Measurements from ENCODE around the gene FAM76B.
"Not testable (repeated sequence)": the region's sequence is repeated elsewhere in the genome, so short reads cannot be mapped to it uniquely, and the experiment has no call there.

Gene FAM76B

DNA sequence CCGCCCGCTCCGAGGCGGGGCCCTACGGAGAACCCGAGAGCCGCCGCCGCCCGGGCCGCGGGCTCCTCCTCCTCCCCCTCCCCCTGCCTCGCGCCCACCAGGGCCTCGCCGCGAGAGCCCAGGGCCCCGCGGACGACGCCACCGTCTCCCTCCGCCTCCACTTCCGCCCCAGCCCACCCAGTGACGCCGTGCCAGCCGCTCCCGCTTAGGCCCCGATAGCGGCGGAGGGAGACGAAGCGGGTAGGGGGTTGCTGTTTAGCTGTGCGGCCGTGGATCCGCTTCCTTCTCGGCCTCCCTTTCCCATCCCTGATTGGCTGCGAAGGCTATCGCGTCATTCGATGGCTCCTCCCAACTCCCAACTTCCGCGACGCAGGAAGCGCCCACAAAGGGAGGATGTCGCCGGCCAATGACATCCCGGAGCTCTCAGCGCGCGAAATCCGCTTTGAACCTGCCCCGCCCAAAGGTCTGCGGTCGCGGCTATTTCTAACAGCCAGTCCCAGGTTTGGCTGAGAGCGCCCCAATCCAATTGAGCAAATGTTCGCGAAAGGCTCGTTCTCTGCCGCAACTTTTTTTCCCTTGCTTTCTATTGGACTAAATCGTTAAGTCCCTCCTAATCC lies at the start of gene FAM76B:
Gene FAM76B (minus strand): TSS at position 277 of the 617 bp plus-strand sequence. CDS start 304 bp downstream, outside the sequence.
- peak; percentile 97 for DNase-seq (ENCODE audit: low read depth)

DNA sequence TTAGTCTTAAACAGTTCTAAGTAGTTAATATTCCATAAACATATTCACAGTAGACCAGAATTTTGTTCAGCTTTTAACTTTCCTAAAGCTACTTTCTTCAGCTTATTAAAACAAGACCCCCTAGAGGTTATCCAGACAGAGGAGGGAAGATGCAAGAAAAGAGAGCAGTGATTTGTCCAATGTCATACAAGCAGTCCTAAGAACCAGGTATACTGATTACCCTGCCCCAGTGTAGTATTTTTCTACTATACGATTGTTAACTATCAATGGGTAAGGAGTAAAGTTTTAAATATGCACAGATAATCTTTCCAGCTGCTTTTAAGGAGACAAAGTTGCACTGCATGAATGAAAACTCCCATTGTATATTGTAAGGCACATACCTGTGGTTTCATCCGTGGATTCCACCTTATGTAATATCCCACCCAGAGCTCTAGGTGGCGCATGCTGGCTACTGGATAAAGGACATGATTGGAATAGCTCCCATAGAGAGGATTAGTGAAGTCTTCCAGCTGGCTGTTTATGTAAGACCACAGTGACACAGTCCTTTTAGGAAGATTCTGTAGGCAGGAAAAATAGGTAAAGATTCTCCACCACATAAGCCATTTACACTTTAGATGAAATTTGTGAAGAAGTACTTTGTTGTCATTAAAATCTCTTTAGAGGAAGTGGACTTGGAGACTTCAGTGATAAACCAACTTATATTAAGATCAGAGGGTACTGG lies 46.3 kb upstream of the FAM76B start:
- DNase-seq (ENCODE audit: low read depth) = peak; percentile 20

DNA sequence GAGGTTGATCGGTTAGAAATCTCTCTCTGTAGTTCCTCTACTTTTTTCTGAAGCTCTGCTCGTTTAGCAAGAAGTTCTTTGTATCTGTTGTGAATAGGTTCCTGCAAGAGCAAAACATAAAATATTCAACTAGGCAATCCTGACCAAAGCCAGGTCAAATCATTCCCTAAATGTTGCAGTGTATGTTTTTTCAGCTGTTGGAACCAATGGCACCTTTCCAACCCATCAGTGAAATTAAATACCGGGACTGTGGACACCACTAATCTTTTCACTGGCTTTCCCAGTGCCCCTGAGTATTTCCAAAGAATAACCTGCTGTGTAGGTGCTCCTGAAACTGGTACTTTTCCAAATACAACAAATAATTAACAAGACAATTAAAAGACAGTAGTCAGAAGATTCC lies 45.8 kb upstream of the FAM76B start:
- DNase-seq (ENCODE audit: low read depth) = no peak

DNA sequence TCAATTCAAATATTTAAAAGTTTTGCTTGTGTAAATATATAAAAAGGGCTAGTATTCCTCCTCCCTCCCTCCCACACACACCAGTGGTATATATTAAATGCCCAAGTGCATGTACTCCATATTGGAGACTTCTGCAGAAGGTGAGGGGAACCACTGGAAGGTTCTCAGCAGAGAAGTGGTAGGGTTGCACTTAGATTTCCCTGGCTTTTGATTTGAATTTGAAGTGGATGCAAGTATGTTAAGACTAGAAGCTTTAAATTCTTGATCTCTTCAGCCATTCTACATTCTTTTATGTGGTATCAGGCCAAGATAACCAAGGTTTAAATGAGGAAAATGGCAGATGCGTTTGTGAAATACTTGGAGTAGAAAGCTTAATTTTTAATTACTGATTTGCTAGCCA lies 43.8 kb upstream of the FAM76B start:
- no peak for DNase-seq (ENCODE audit: low read depth)

DNA sequence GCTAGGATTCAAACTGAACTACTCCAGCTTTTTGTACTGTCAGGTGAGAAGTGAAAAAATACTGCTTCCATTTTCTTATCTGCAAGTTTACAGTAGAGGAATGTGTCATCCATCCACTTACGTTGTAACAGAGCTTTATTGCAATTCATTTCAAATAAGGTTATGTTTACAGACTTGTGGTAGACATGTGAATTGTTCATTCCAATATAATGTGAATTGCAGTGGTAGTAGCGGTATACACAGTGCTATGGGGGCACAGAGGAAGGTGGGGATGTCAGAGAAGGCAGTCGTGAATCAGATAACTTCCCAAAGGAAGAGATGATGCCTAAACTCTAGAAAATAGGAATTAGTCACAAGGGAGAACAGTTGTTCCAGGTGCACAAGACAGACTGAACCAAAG lies 43.2 kb upstream of the FAM76B start:
- DNase-seq (ENCODE audit: low read depth) = no peak

DNA sequence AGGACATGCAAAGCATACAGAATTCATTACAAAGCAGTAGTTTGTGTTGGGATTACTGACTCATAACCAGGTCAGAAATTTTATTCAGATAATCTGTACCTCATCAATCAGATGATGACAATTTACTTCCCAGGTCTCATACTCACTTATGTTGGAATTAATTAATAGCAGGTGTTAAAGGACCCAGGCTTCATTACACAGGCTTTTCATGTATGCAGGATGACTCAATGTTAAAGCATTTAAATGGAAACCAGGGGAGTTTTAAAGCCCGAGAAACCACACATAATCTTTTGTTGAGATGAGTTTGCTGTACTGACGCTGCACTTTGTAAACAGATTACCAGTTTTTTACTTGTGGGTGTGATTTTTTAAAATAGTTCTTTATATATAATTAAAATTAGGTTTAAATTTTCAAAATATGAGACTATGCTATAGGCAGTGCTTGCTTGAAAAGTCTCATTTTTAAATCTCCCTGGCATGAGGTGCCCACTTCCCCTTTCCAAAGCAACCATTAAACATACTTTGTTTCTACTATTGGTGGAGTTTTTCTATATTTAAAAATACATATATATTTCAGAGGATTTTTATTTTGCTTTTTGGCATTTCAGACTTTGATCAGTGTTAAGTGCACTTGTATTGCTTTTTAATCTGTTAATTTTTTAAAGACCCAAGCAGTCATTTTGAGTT lies 41.8 kb upstream of the FAM76B start:
- DNase-seq (ENCODE audit: low read depth) = no peak

DNA sequence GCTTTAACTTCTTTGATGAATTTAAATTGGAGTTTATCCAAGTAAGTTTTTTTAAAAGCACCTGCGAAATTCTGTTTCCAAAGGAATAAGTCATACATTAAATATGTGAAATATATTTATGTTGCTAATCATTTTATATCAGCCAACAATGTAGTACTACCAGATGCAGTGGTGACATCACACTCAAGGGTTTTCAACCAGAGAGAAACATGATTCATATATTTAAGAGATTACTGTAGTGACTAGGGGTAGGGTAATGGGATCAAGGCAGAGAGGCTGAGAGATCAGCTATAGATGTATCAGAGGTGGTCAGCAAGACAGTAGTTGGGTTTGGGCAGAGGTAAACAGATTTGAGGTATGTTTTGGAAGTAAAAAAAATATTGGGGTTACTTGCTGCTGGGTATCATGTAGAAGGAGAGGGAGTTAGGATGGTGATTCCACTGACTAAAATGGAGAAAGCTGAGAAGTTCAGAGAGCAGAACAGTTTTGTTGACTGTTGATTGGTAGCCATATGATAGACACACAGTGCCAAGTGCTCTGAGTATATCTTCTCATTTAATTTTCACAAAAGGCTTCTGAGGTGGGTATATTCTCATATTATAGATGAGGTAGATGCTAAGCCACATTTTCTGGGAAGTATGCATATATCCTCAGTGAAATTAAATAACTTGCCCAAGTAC lies 40.1 kb upstream of the FAM76B start:
- DNase-seq (ENCODE audit: low read depth) = no peak

DNA sequence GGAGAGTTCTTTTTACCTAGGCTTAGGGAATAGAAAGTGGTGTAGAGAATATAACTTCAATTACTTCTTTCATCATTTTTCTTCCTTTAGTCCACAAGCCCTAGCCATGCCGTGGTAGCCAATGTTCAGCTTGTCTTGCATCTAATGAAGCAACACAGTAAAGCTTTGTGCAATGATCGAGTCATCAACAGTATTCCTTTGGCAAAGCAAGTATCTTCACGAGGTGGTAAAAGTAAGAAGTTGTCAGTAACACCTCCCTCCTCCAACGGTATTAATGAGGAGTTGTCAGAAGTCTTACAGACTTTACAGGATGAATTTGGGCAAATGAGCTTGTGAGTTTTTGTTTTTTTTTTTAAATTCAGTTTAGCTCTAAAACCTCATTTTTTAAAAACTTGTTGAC lies 38.1 kb upstream of the FAM76B start:
- no peak for DNase-seq (ENCODE audit: low read depth)

DNA sequence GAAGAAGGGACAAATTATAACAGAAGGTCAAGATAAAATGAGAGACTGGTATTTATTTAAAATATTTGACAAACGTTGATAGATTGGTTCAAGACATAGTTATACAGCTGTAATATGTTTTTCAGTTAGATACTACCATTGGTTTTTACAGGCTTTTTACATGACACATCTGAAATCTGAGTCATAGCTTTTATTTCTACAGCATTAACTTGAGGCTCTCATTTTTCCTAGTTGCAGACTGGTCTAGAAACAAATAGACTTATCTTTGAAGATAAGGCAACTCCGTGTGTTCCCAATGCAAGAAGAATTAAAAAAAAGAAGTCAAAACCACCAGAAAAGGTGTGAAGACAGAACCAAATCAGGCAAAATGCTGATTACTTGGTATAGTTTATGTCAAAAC lies 32.1 kb upstream of the FAM76B start:
- DNase-seq (ENCODE audit: low read depth) = no peak

DNA sequence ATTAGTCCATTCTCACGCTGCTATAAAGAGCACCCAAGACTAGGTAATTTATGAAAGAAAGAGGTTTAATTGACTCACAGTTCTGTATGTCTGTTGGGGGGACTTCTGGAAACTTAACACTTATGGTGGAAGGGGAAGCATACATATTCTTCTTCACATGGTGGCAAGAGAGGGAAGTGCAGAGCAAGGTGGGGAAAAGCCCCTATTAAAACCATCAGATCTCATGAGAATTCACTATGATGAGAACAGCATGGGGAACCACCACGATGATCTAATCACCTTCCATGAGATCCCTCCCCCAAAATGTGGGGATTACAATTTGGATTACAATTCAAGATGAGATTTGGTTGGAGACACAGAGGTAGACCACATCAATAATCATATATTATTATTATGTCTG lies 26.5 kb upstream of the FAM76B start:
- DNase-seq (ENCODE audit: low read depth) = no peak

DNA sequence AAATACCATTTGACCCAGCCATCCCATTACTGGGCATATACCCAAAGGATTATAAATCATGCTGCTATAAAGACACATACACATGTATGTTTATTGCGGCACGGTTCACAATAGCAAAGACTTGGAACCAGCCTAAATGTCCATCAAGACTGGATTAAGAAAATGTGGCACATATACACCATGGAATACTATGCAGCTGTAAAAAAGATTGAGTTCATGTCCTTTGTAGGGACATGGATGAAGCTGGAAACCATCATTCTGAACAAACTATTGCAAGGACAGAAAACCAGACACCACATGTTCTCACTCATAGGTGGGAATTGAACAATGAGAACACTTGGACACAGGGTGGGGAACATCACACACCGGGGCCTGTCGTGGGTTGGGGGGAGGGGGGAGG lies 21.5 kb upstream of the FAM76B start:
- not testable (repeated sequence) for DNase-seq (ENCODE audit: low read depth)

DNA sequence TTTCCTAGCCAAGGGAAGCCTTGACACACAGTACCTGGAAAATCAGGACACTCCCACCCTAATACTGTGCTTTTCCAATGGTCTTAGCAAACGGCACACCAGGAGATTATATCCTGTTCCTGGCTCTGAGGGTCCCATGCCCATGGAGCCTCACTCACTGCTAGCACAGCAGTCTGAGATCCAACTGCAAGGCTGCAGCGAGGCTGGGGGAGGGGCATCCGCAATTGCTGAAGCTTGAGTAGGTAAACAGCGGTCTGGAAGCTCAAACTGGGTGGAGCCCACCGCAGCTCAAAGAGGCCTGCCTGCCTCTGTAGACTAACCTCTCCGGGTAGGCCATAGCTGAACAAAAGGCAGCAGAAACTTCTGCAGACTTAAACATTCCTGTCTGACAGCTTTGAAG lies 16.9 kb upstream of the FAM76B start:
- not testable (repeated sequence) for DNase-seq (ENCODE audit: low read depth)

DNA sequence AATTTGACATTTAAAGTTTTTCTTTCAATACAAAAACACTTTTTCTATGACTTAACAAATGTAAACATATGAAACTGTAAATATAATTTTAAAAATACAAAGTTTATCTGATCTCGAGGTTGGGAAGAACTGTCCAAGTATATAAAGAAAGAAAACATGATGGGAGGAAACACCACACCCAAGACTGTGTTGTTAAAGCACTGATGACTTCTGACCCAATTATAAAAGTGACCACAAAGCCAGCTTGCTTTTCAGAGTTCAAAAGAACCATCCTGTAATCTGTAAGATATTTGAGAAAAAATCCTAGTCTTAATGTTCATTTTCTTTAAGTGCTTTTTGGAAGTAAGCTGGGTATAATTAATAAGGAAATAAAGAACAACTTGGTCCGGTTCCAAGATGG lies 16.3 kb upstream of the FAM76B start:
- DNase-seq (ENCODE audit: low read depth) = no peak

DNA sequence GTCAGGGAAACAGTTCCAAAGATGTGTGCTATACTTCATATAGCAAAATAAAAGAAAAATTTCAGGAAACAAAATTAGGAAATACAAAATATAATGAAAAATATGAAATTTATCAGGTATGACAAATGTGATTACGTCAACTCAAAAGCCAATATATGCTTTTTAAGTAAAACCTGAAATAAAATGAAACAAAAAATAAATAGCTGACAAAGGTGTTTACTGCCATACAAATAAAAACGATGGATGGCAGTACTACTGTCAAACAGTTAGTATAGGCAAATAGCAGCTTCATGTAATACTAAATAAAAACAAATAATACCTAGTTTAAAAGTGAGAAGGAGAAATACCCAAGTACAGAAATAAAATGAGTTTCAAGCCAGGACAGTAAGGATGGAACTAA lies 14.4 kb upstream of the FAM76B start:
- no peak for DNase-seq (ENCODE audit: low read depth)

DNA sequence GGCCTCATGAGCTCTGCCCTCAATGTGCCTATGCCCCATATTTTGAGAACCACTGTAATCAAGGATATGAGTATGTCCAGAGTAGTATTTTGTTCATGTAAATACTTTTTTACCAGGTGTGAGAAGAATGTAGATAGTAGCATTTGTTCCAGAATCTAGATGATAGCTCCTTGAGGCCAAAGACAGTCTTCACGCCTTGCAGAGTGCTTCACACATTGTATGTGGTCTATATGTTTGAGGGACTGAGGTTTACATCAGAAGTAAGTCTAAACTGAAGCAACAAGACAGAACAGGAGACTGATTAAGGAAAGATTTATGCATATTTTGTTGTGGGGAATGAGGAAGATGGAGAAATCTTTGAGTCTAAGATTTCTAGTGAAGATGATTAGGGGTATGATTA lies 13.2 kb upstream of the FAM76B start:
- no peak for DNase-seq (ENCODE audit: low read depth)

DNA sequence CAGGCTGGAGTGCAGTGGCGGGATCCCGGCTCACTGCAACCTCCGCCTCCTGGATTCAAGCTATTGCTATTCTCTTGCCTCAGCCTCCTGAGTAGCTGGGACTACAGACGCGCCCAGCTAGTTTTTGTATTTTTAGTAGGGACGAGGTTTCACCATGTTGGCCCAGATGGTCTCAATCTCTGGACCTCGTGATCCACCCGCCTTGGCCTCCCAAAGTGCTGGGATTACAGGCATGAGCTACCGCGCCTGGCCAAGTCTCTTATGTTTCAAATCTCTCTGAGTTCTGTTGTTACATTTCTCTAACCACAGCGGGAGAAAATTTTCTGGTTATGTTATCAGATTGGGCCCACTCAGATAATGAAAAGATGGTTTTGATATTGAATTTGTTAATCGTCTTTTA lies 10.9 kb upstream of the FAM76B start:
- no peak for DNase-seq (ENCODE audit: low read depth)

DNA sequence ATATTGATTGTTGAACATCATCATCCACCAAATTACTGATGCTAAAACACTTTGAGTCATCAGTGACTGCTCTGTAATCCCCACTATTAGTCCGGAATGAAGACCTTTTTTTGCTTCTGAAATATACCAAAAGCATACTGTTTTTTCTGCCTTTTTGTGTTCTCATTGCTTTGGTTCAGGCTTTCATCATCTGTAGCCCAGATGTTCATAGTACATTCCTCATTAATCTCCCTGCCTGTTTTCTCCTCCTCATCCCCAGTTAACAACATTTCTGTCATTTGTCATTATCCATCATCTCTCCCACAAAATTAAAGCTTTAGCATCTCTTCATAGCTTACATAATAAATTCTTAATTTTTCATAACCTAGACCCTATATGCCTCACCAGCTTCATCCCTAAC lies 10.0 kb upstream of the FAM76B start:
- DNase-seq (ENCODE audit: low read depth) = no peak

DNA sequence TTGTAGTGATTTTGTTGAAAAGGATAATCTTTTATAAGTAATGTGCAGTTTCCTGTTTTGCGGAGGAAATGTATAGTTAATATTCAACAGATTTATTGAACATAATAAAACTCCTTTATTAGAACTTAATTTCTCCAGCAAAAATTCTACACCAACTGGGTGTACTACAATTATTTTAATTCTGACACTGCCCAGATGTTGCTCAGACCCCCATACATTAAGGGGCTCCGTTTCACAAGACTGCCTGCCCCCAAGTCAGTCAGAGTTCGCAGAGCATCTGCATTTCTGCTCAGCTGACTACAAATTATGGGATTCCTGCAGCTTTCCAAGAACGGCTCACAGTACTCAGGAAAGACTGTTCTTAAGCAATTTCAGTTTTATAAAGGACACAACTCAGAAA lies 6.9 kb upstream of the FAM76B start:
- DNase-seq (ENCODE audit: low read depth) = no peak

DNA sequence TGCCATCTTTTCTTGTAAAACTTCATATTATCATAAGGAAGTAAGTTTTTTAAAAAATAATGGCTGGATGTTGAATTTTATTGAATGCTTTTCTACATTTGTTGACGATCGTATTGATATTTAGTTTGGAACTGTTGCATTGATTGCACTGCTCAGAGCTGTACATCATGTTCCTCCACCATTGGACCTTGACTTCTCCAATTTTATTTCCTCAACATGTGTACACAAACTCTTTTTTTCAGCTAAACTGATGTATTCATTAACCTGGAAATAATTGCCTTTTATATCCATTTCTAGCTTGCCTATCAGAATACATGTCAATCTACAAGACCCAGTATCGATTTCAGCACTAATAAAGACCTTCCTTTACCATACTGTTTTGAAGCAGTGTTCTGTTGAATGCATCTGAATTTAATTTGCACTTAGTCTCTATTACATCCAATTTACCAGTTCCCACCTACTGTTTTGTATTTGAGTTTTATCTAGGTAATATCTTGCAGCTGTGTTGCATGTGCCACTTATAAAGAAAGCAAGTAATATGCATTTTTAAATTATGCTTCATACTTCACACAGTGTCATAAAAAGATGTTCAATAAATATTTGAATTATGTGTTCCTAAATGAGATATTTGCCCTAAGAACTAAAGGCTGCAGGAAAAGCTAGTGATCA lies 6.2 kb upstream of the FAM76B start:
- DNase-seq (ENCODE audit: low read depth) = no peak

DNA sequence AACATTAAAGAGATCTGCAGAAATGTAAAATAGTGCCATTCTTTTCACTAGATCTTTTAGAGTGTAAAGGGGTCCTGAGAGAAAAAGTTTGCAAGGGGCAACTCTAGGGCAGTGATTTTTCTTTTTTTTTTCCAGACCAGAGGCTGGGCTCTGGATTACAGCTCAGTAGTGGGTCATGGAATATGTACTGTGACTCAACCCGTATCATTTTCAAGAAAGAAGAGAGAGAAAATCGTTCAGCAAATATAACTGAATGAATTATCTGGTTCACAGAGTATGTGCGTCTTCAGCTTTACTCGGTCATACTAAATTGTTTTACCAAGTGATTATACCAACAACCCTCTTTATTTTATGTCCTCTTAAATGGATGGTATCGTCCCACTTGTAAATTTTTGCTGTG lies 4.5 kb upstream of the FAM76B start:
- no peak for DNase-seq (ENCODE audit: low read depth)

DNA sequence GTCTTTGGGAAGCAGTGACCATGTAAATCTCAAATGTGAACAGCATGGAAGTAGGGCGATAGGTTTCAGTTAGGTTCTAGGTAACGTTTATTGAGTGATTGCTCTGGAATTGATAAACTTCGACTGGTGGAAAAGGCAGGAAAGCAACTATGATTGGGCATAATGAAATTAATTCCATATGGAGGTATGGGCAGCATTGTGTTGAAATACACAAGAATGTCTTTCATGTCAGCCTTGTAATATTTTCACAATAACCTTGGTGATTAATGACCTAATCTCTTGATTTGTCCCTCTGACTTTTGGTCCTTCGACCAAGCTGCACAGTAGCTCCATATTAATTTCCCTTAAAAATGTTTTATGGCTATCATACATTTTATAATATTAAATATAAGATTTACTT lies 3.5 kb upstream of the FAM76B start:
- DNase-seq (ENCODE audit: low read depth) = no peak

DNA sequence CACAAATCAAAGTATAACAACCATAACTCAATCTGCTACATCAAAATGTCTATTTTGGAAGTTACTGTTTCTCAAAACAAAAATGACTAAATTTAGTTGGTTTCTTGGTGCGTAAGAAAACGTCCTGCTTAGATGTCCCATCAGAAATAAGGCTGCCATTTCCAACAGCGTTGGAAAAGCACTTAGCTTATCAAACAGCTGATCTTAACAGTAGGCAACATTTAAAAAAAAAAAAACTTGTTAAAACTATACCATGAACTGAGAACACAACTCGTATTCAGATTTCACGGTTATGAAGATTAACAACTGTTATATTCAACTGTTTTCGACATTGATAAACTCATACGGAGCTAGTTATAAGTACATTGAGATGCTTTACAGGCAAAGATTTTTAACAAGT lies 3.1 kb upstream of the FAM76B start:
- DNase-seq (ENCODE audit: low read depth) = no peak
